Natural killer cell (primary cell): Measurements from ENCODE around the gene RAPSN. TPM values are rescaled to one million over a fixed set of nuclear protein-coding genes. Genes with fewer than 3 reads are reported as not detected.
A peak's percentile ranks its signal among the peaks of the same experiment; 100 is the strongest.

Experiments used
- ATAC-seq, 3 donors: fragments of 150-1000 bp in 2 of 3; fragments of 200-7000 bp in 1 of 3; cut with Tn5 transposase; 1 replicate in 1 of 3; 2 replicates in 2 of 3; pipeline ENCODE4 v1.10.0; 2021; ENCODE audit warnings: mild to moderate bottlenecking in 2 of 3, moderate library complexity in 2 of 3
- DNase-seq, 2 donors: peaks; one replicate each; pipeline versions ENCODE4 v3.0.0 to v3.0.0-alpha.2; 2013 to 2021; ENCODE audit warnings: mixed read lengths in 1 of 2
- H3K27ac ChIP-seq: one replicate; pipeline ENCODE4 v1.5.1; 2013; ENCODE audit warnings: mild to moderate bottlenecking, low read length
- H3K27me3 ChIP-seq: one replicate; pipeline ENCODE4 v1.6.1; 2013; ENCODE audit warnings: low read length; ENCODE audit not compliant: control insufficient read depth, insufficient read depth
- H3K36me3 ChIP-seq: one replicate; pipeline ENCODE4 v1.6.1; 2013; ENCODE audit warnings: low read length; ENCODE audit not compliant: control insufficient read depth, insufficient read depth
- H3K4me1 ChIP-seq: one replicate; pipeline ENCODE4 v1.6.1; 2013; ENCODE audit warnings: low read length; ENCODE audit not compliant: control insufficient read depth, insufficient read depth
- H3K4me3 ChIP-seq: one replicate; pipeline ENCODE4 v1.5.1; 2013; ENCODE audit warnings: low read length
- H3K9me3 ChIP-seq: one replicate; pipeline ENCODE4 v1.6.1; 2013; ENCODE audit warnings: low read length; ENCODE audit not compliant: control insufficient read depth, insufficient read depth
- H3K27ac Mint-ChIP-seq, 2 donors: one replicate each; pipeline ENCODE4 v1.8.0; 2022; ENCODE audit warnings: mild to moderate bottlenecking in 2 of 2, mixed read lengths in 2 of 2, moderate library complexity in 1 of 2
- H3K27me3 Mint-ChIP-seq, 2 donors: one replicate each; pipeline ENCODE4 v1.8.0; 2022; ENCODE audit warnings: low read depth in 2 of 2, mixed read lengths in 2 of 2
- H3K36me3 Mint-ChIP-seq: one replicate; pipeline ENCODE4 v1.8.0; 2022; ENCODE audit warnings: mixed read lengths
- H3K4me1 Mint-ChIP-seq, 2 donors: one replicate each; pipeline ENCODE4 v1.8.0; 2022; ENCODE audit warnings: mixed read lengths in 2 of 2
- H3K4me3 Mint-ChIP-seq: one replicate; pipeline ENCODE4 v1.8.0; 2022; ENCODE audit warnings: mild to moderate bottlenecking, moderate library complexity, mixed read lengths
- H3K9me3 Mint-ChIP-seq, 2 donors: one replicate each; pipeline ENCODE4 v1.8.0; 2022; ENCODE audit warnings: mixed read lengths in 2 of 2
- CTCF ChIP-seq: fragments of 200-600 bp; IDR thresholded peaks from one replicate; pipeline ENCODE4 v1.8.0; 2022; ENCODE audit warnings: antibody characterized with exemption
- WGBS: methylation state at CpG from one replicate; pipeline ENCODE4 v1.1.7; 2013; ENCODE audit warnings: missing lambda C conversion rate; ENCODE audit not compliant: insufficient coverage; 5-methylcytosine and 5-hydroxymethylcytosine counted together
- intact Hi-C: fragments of 100-400 bp; cut with micrococcal nuclease; formaldehyde crosslinking; loops from one replicate; pipeline ENCODE4 v1.14.2; 2022
- total RNA-seq, 4 donors: library from RNA; stranded (reverse); fragments of 120-200 nt in 1 of 4; gene quantifications; one replicate each; pipeline versions ENCODE4 v1.2.3 to v1.2.4, GENCODE V29; 2013 to 2022

Gene RAPSN
- total RNA-seq, 3 donors from 2014 or later (not counting 1 experiment from before 2014, with no cell fraction given) = 1.6 to 2.2 (median 1.7) TPM

DNA sequence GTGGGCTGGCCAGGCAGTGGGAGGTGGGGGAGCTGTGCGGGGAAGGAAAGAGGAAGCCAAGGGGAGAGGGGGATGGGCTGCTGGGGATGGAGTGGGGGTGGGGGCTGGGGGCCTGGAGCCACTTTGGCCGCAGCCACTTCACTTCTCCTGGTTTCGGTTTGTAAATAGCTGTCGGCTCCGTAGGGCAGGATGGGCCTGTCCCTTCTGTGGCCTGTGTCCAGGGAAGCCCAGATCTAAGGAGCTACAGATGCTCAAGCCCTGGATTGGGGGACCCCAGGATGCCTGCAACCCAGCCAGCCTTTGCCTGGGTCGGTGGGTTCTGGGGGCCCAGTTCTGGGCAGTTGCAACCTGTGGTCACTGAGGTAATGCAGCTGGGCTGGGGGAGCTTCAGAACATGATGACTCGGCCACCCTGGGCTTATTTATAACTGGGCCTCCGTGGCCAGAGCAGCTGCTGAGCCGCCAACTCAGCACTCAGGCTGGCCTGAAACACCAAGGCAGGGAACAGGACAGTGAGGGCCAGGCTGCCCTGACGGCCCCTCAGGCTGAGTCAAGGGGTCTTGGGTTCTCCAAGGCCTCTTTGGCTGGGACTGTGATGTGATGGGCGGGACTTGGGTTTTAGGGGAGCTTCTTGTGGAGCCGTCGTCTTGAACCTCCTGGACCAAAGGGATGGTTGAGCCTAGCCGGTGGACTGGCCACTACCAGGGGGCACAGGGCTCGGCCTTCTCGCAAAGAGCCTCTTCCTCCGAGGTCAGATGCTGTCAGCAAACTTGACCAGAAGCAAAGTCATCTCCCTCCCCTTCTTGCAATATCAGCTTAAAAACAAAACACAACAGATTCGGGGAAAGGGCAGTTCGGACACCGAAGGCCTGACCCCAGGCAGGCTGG, 55.5 kb downstream of the RAPSN start:
- H3K4me3 ChIP-seq = no peak overlapping the region
- DNase-seq (peak in 1 of 2 donors; percentile 7), ATAC-seq (peak in 1 of 3 donors; percentile 34)
- no peaks in the 10 kb centered on the region for H3K36me3 Mint-ChIP-seq
- H3K4me1 Mint-ChIP-seq = peaks cover 44 to 78% of the 10 kb centered on the region in 2 donors
- H3K9me3 ChIP-seq = no peaks in the 10 kb centered on the region
- no peaks in the 10 kb centered on the region for H3K9me3 Mint-ChIP-seq
- WGBS = 60% methylated on average over 20 of the region's 20 CpGs
- peaks cover 78% of the 10 kb centered on the region for H3K4me1 ChIP-seq
- H3K4me3 Mint-ChIP-seq = peak overlapping the region; percentile 49
- intact Hi-C loops = no loop called here
- H3K27me3 ChIP-seq = no peaks in the 10 kb centered on the region
- no peaks in the 10 kb centered on the region for H3K27me3 Mint-ChIP-seq
- H3K27ac Mint-ChIP-seq = peak overlapping the region; percentile 83 to 92
- H3K27ac ChIP-seq = peak overlapping the region; percentile 97
- H3K36me3 ChIP-seq = no peaks in the 10 kb centered on the region
- no peak for TF ChIP-seq CTCF

DNA sequence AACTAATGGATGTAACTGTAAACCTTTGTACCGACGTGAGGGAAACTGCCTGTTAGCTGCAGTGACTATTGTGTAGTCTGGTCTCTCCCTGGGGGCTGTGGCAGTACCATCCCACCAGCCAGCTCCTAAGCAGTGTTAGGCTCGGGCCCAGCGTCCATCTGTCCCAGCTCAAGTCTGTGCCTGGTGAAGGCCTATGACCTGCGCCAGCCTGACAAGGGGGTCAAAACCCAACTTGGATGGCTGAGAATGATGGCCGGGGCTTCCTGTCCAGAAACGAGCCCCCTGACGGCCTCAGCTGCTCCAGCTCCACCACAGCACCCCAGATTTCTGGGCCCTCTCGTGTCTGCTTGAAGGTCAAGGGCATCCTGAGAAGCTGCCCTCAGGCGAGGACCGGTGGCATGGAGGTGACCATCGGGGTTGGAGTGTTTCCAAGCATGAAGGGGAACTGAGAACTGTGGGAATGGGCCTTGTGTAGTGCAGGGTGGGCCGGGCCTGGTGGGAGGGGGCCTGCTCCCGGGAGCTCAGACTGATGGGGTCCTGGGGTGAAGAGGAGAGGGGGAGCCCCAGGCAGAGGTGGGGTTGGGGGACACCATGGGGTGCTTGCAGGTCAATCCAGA, 56.3 kb downstream of the RAPSN start:
- Mint-ChIP-seq H3K4me3 (no peak overlapping the region), H3K27ac (peak overlapping the region in 1 of 2 donors; percentile 92), H3K27me3 (no peaks in the 10 kb centered on the region), H3K36me3 (no peaks in the 10 kb centered on the region), H3K4me1 (peaks cover 51 to 86% of the 10 kb centered on the region in 2 donors), H3K9me3 (no peaks in the 10 kb centered on the region)
- Histone ChIP-seq H3K4me3 (no peak overlapping the region), H3K27ac (peak overlapping the region; percentile 43), H3K36me3 (no peaks in the 10 kb centered on the region), H3K9me3 (no peaks in the 10 kb centered on the region), H3K4me1 (peaks cover 85% of the 10 kb centered on the region), H3K27me3 (no peaks in the 10 kb centered on the region)
- intact Hi-C loops = no loop called here
- DNase-seq = peak in 1 of 2 donors; percentile 9
- no peak for ATAC-seq
- no peak for TF ChIP-seq CTCF
- WGBS = 82% methylated on average over 14 of the region's 14 CpGs

GRCh38 chr11:47391711-47392432, 57.1 kb downstream of the RAPSN start:
- 94% methylated on average over 16 of the region's 16 CpGs for WGBS
- H3K4me3 Mint-ChIP-seq = peak overlapping the region; percentile 42
- H3K27ac Mint-ChIP-seq = peak overlapping the region; percentile 71 to 92
- no peak for TF ChIP-seq CTCF
- H3K4me1 ChIP-seq = peaks cover 89% of the 10 kb centered on the region
- intact Hi-C loops = no loop called here
- no peaks in the 10 kb centered on the region for H3K36me3 ChIP-seq
- no peaks in the 10 kb centered on the region for H3K27me3 ChIP-seq
- DNase-seq (no peak), ATAC-seq (no peak)
- H3K4me3 ChIP-seq = no peak overlapping the region
- peaks cover 51 to 82% of the 10 kb centered on the region in 2 donors for H3K4me1 Mint-ChIP-seq
- peak overlapping the region; percentile 14 for H3K27ac ChIP-seq
- H3K9me3 Mint-ChIP-seq = no peaks in the 10 kb centered on the region
- H3K27me3 Mint-ChIP-seq = no peaks in the 10 kb centered on the region
- H3K36me3 Mint-ChIP-seq = no peaks in the 10 kb centered on the region
- no peaks in the 10 kb centered on the region for H3K9me3 ChIP-seq
